Fibroblast of lung (primary cell): ENCODE measurements around the gene MRPL57. TPM values are rescaled to one million over a fixed set of nuclear protein-coding genes. Genes with fewer than 3 reads are reported as not detected.
A peak's percentile ranks its signal among the peaks of the same experiment; 100 is the strongest.
"Not testable (repeated sequence)": the region's sequence is repeated elsewhere in the genome, so short reads cannot be mapped to it uniquely, and the experiment has no call there.

Source experiments
- DNase-seq, 2 donors: peaks; one replicate each; pipeline versions ENCODE4 v3.0.0 to v3.0.0-alpha.2; 2010; ENCODE audit warnings: low read depth in 2 of 2
- H2AFZ ChIP-seq: 2 replicates; pipeline ENCODE4 v1.5.1; 2012; ENCODE audit warnings: low read length, control low read depth, inconsistent platforms
- H3K27ac ChIP-seq: 2 replicates; pipeline ENCODE4 v1.5.1; 2011; ENCODE audit warnings: low read length, control low read depth; ENCODE audit not compliant: insufficient read depth
- H3K27me3 ChIP-seq: 2 replicates; pipeline ENCODE4 v1.5.1; 2011; ENCODE audit warnings: mild to moderate bottlenecking, low read length; ENCODE audit not compliant: control insufficient read depth, insufficient read depth
- H3K36me3 ChIP-seq: 2 replicates; pipeline ENCODE4 v1.5.1; 2011; ENCODE audit warnings: low read length; ENCODE audit not compliant: control insufficient read depth, insufficient read depth
- H3K4me1 ChIP-seq: 2 replicates; pipeline ENCODE4 v1.5.1; 2011; ENCODE audit warnings: low read length; ENCODE audit not compliant: control insufficient read depth, insufficient read depth; ENCODE audit errors: extremely low read depth
- H3K4me2 ChIP-seq: 2 replicates; pipeline ENCODE4 v1.5.1; 2011; ENCODE audit warnings: low read length, control low read depth; ENCODE audit not compliant: insufficient read depth; ENCODE audit errors: extremely low read depth
- H3K4me3 ChIP-seq, 4 experiments: fragments of 200-600 bp in 1 of 4; sonication (generic) in 1 of 4; replicated peaks in 1 of 4; 2 replicates each; pipeline ENCODE4 v1.5.1; 2011 to 2016; ENCODE audit warnings: low read length in 4 of 4, low read depth in 3 of 4, mild to moderate bottlenecking in 3 of 4, control low read depth in 2 of 4, inconsistent platforms in 1 of 4, mixed read lengths in 1 of 4; ENCODE audit not compliant: insufficient read depth in 1 of 4; ENCODE audit errors: control extremely low read depth in 1 of 4
- H3K79me2 ChIP-seq: 2 replicates; pipeline ENCODE4 v1.5.1; 2012; ENCODE audit warnings: mild to moderate bottlenecking, low read length, inconsistent platforms; ENCODE audit not compliant: control insufficient read depth, insufficient read depth
- H3K9ac ChIP-seq: 2 replicates; pipeline ENCODE4 v1.5.1; 2011; ENCODE audit warnings: mild to moderate bottlenecking, low read length, control low read depth; ENCODE audit not compliant: insufficient read depth
- H3K9me3 ChIP-seq: 2 replicates; pipeline ENCODE4 v1.5.1; 2012; ENCODE audit warnings: low read depth, low read length; ENCODE audit not compliant: control insufficient read depth, insufficient read depth
- H4K20me1 ChIP-seq: 2 replicates; pipeline ENCODE4 v1.5.1; 2011; ENCODE audit warnings: low read length; ENCODE audit not compliant: control insufficient read depth, insufficient read depth; ENCODE audit errors: extremely low read depth
- CTCF ChIP-seq, 2 donors: IDR thresholded peaks in 1 of 2; conservative IDR thresholded peaks in 1 of 2; 1 replicate in 1 of 2; 2 replicates in 1 of 2; pipeline ENCODE4 v1.5.1; 2011 to 2012; ENCODE audit warnings: low read length in 2 of 2, control low read depth in 1 of 2, inconsistent platforms in 1 of 2, low read depth in 1 of 2, mild to moderate bottlenecking in 1 of 2
- EZH2 ChIP-seq: IDR thresholded peaks from 2 replicates; pipeline ENCODE4 v1.5.1; 2012; ENCODE audit warnings: low read length, control low read depth, mild to moderate bottlenecking; ENCODE audit errors: missing control alignments
- polyA plus RNA-seq, 2 donors: library from polyadenylated mRNA; depleted of rRNA in 1 of 2; stranded (reverse) in 1 of 2; unstranded in 1 of 2; fragments of >200 nt; gene quantifications; 2 replicates each; pipeline ENCODE4 v1.2.1, GENCODE V29; 2011 to 2012; ENCODE audit warnings: missing spikeins in 1 of 2
- total RNA-seq: library from RNA; depleted of rRNA; stranded (reverse); fragments of >200 nt; gene quantifications from 2 replicates; pipeline ENCODE4 v1.2.1, GENCODE V29; 2014

The MRPL57 gene
- total and polyA plus RNA-seq, 2 donors (not counting 1 experiment from before 2014, with no cell fraction given): 8.9 to 29.4 TPM

GRCh38 chr13:21176982-21177284, 475 bp downstream of the MRPL57 start:
- peak overlapping the region; percentile 87 for H3K9ac ChIP-seq
- H4K20me1 ChIP-seq: no peaks in the 10 kb centered on the region
- DNase-seq: no peak
- H3K9me3 ChIP-seq: no peaks in the 10 kb centered on the region
- H3K4me3 ChIP-seq: peak overlapping the region; percentile 73 to 95 (median 92)
- peaks cover 2% of the 10 kb centered on the region for H3K4me1 ChIP-seq
- H3K79me2 ChIP-seq: peaks cover 38% of the 10 kb centered on the region
- peak overlapping the region; percentile 94 for H3K4me2 ChIP-seq
- peak overlapping the region; percentile 83 for H2AFZ ChIP-seq
- peak overlapping the region; percentile 84 for H3K27ac ChIP-seq
- no peaks in the 10 kb centered on the region for H3K36me3 ChIP-seq
- TF ChIP-seq EZH2: no peak
- no peak for TF ChIP-seq CTCF (conservative IDR thresholded peaks at IDR 0.05 in 1 of 2, IDR thresholded peaks at IDR 0.05 in 1 of 2; ENCODE audit: low read depth in 1 of 2, low read length in 2 of 2)
- H3K27me3 ChIP-seq: no peaks in the 10 kb centered on the region

- no peak overlapping the region for H3K4me2 ChIP-seq
- H3K4me3 ChIP-seq: no peak overlapping the region
- H3K9ac ChIP-seq: no peak overlapping the region
- peaks cover 2% of the 10 kb centered on the region for H3K4me1 ChIP-seq
- H3K27me3 ChIP-seq: no peaks in the 10 kb centered on the region
- peaks cover 13% of the 10 kb centered on the region for H3K79me2 ChIP-seq
- no peaks in the 10 kb centered on the region for H3K36me3 ChIP-seq
- H2AFZ ChIP-seq: no peak overlapping the region
- DNase-seq: no peak
- no peaks in the 10 kb centered on the region for H4K20me1 ChIP-seq
- no peaks in the 10 kb centered on the region for H3K9me3 ChIP-seq
- TF ChIP-seq EZH2 (no peak), CTCF (conservative IDR thresholded peaks at IDR 0.05 in 1 of 2, IDR thresholded peaks at IDR 0.05 in 1 of 2; ENCODE audit: low read depth in 1 of 2, low read length in 2 of 2) (no peak)
- H3K27ac ChIP-seq: no peak overlapping the region
These were observed 5.2 kb downstream of the MRPL57 start for GRCh38 chr13:21181671-21182070.

- H3K9me3 ChIP-seq, H3K4me1 ChIP-seq, H4K20me1 ChIP-seq, H3K27ac ChIP-seq, DNase-seq, H3K36me3 ChIP-seq, H3K4me2 ChIP-seq, H3K9ac ChIP-seq, H3K4me3 ChIP-seq, H3K79me2 ChIP-seq, H2AFZ ChIP-seq, H3K27me3 ChIP-seq: not testable (repeated sequence)
These were observed 10.0 kb downstream of the MRPL57 start for GRCh38 chr13:21186410-21186809.

- not testable (repeated sequence) for H2AFZ ChIP-seq, H4K20me1 ChIP-seq, H3K36me3 ChIP-seq, H3K4me1 ChIP-seq, H3K4me3 ChIP-seq, H3K4me2 ChIP-seq, H3K79me2 ChIP-seq, H3K9ac ChIP-seq, H3K27me3 ChIP-seq, H3K9me3 ChIP-seq, H3K27ac ChIP-seq
- DNase-seq: peak in 1 of 2 donors; percentile 66
These were observed 18.3 kb downstream of the MRPL57 start for GRCh38 chr13:21194756-21195155.

GRCh38 chr13:21197606-21198225, 21.3 kb downstream of the MRPL57 start:
- not testable (repeated sequence) for H3K79me2 ChIP-seq, H3K4me2 ChIP-seq, H3K36me3 ChIP-seq, H3K4me3 ChIP-seq, H3K9me3 ChIP-seq, H3K9ac ChIP-seq, H3K27me3 ChIP-seq, H2AFZ ChIP-seq, H3K27ac ChIP-seq, H3K4me1 ChIP-seq, DNase-seq, H4K20me1 ChIP-seq
